GM19035 (cell line): Measurements from ENCODE around the gene ACTR10.

Experiments
- ATAC-seq: cut with Tn5 transposase; IDR thresholded peaks from one replicate; pipeline ENCODE4 v1.9.1; 2021; ENCODE audit not compliant: unreplicated experiment

Gene ACTR10

GRCh38 chr14:58278177-58278576 is 78.2 kb downstream of the ACTR10 start:
- ATAC-seq = no peak

- peak; percentile 66 for ATAC-seq
These were observed 81.2 kb downstream of the ACTR10 start for GRCh38 chr14:58280954-58281787.

- no peak for ATAC-seq
These were observed 82.0 kb downstream of the ACTR10 start for GRCh38 chr14:58281969-58282368.

- no peak for ATAC-seq
These were observed 83.1 kb downstream of the ACTR10 start for GRCh38 chr14:58282925-58283593.

GRCh38 chr14:58283730-58284129 is 83.8 kb downstream of the ACTR10 start:
- ATAC-seq = no peak

- no peak for ATAC-seq
These were observed 85.2 kb downstream of the ACTR10 start for GRCh38 chr14:58285132-58285531.
